ENCODE measurements around the gene PLCL1.

DNA sequence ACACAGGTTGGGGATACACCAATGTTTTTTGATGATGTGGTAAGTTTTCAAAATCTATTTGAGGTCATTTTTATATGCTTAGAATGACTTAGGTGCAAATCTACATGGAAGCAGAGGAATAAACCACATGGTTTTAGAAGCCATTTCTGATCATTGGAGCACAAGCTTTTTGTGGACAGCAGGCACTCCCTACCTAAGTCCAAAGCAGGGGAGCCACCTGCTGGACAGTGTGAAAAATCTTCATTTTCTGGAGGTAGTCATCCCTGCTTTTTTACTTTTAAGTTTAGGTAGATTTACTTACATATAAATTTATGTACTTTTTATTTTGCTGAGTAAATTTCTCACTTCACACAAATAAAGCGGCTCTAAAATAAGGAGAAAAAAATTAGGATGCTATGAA, 323.2 kb downstream of the PLCL1 start:
- TF ChIP-seq CTCF (IDR thresholded peaks at IDR 0.05) (peak; percentile 80), ZFX (IDR thresholded peaks at IDR 0.05; ENCODE audit: borderline replicate concordance) (no peak)

Data from 22Rv1 (cell line).